GM18517 (cell line): ENCODE results near the gene CXCL11.
"Not testable (repeated sequence)": the region's sequence is repeated elsewhere in the genome, so short reads cannot be mapped to it uniquely, and the experiment has no call there.

ENCODE experiments used
- ATAC-seq: cut with Tn5 transposase; IDR thresholded peaks from one replicate; pipeline ENCODE4 v1.9.1; 2021; ENCODE audit warnings: mild to moderate bottlenecking, moderate library complexity; ENCODE audit not compliant: unreplicated experiment

CXCL11 gene

GRCh38 chr4:76035799-76036380, at the start of gene CXCL11:
CXCL11 (minus strand) TSS chr4:76036070; CDS start chr4:76035987, 83 bp downstream.
- ATAC-seq, result no peak

DNA sequence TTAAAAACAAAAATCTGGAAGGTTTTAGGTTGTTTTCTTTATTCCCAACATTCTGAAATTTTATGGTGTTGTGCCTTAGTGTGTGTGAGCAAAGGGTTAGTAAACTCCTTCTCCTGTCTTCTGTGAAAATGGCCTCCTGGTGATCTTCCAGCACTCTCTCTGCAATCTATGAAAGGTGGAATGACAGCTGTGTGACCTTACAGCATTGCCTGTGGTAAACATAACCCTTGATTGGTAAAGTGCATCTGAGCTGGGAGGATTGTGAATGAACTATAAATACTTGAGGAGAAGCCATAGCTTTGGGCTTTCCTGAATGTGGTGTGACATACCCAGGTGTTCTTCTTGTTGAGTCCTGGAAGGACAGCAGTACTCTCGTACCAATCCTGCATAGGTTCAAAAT, 48.7 kb upstream of the CXCL11 start:
- ATAC-seq, result no peak

DNA sequence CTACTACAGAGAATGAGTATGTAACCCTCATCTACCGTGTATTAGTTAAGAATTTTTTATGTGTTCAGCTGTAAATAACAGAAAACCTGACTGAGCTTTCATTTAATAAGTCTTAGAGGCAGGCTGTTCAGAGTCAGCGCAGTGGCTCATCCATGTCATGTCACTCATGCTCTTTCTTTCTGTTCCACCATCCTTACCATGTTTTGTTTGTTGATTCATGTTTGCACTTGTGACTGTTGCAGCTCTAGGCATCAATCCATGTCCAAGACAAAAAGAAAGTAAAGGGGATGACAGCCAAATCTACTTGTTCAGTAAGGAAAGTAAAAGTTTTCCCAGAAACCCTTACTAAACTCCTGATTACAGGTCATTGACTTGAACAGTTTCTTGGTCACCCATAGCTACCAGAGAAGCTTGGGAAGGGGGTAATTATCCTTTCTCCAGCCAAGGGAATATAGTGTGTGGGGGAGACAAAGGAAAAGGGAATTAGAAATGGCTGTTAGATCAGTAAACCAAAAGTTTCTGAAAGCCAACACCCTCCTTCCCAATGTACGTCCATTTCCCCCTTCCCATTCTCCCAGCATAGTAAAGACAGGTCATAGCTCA, 47.6 kb upstream of the CXCL11 start:
- ATAC-seq, result no peak

DNA sequence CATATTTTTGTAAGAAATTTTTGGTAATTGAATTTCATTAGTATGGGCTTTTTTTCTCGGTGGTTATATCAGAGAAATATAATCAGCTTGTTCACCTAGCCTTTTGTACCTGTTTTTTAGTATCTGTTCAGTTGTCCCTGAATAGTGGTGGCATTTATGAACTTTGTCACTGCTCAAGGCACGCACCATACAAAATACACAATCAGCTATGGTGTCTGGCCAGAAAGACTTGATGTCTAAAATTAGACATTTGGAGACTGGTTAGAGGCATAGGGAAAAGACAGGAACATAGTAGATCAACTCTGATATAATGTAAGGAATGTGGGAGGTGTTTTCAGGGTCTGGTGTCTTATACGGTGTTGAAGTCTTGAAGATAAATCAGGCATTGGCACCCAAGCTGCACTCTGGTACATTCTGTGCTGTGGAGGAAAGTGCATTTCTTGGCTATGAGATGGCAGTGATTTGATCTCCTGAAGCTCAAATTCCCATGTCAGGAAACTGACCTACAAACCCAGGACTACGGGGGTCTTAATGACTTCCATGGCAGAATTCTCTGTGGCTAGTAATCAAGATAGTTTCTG, 42.3 kb upstream of the CXCL11 start:
- no peak for ATAC-seq

- no peak for ATAC-seq
Observed at GRCh38 chr4:76074993-76075600, 39.2 kb upstream of the CXCL11 start.

DNA sequence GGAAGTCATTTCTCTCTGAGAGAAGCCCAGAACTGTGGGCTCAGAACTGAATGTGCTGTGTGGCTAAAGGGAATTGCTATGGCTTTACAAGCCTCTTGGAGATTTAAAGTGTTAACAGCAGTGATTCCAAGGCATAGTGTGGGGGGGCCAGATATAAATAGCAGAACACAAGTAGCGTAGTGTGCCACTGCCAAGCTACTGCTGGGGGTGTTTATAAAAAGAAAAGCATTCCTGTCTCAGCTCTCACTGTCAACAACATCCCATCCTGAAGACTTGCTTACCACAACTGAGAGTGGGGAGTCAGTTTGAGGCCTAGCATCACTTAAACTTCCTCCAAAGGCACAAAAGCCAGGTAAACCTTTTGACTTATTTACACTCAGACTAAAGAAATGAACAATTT, 38.6 kb upstream of the CXCL11 start, which contains the start of gene ART3:
Gene ART3, plus strand, starts transcription at position 242 of the 400 bp plus-strand sequence. CDS start 1,181 bp downstream, outside the sequence.
- ATAC-seq, result no peak

DNA sequence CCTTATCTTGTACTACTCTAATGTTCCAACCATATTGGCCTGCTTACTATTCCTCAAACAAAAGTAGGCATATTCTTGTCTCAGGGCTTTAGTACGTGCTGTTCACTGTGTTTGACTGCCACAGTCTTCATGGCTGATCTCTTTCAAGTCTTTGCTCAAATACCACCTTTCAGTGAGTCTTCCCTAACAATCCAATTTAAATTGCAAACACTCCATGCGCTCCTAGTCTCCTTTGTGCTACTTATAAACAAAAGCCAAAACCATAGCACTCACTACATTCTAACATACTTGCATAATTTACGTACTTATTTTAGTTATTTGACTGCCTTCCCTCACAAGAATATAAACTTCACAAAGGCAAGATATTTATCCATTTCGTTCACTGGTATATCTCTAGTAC, 36.9 kb upstream of the CXCL11 start:
- no peak for ATAC-seq

DNA sequence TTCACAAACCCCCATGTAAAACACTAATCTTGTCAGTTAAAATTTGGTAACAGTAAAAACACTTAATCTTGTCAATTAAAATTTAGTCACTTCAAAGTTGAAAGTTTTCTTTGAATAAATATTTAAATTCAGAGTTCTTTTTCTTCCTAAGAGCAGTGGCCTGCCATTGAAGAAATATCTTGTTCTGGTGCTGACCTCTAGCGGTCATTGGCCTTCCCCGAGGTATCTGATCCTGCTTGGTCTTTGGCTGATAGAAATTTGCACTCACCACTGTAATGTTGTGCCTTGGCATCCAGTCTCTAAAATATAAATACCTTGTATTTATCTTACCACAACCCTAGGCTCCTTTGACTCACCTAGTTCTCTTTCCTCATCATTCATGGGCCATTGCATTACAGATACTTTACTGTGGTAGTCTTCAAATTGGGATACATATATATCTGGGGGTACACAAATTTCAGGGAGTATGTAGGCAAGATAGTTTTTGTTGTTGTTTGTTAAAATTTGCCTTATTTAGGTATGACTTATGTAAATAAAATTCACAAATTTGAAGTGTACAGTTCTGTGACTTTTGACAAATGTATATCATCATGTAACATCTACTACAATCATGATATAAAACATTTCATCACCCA, 31.9 kb upstream of the CXCL11 start:
- ATAC-seq, result peak; percentile 81

- no peak for ATAC-seq
Observed at GRCh38 chr4:76066546-76066945, 30.7 kb upstream of the CXCL11 start.

DNA sequence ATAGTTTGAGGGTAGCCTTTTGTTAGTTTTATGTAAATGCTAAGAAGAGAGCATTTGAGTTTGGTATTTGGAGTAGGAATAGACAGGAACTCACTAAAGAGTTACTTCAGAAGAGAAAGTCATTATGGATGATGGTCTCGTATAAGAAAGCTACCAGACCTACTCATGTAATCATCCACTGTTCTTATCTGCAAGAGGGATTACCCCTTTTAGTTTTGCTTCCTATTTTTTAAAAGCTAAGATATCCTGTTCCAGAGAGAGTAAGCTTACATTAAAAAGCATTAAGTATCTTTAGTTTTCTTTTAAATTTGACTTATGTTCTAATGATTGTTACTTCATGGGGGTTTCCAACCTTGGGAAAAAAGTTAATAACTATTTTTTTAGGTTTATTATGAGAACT, 26.1 kb upstream of the CXCL11 start:
- ATAC-seq, result no peak

- no peak for ATAC-seq
Observed at GRCh38 chr4:76061421-76061820, 25.6 kb upstream of the CXCL11 start.

- ATAC-seq, result no peak
Observed at GRCh38 chr4:76060506-76060905, 24.6 kb upstream of the CXCL11 start.

DNA sequence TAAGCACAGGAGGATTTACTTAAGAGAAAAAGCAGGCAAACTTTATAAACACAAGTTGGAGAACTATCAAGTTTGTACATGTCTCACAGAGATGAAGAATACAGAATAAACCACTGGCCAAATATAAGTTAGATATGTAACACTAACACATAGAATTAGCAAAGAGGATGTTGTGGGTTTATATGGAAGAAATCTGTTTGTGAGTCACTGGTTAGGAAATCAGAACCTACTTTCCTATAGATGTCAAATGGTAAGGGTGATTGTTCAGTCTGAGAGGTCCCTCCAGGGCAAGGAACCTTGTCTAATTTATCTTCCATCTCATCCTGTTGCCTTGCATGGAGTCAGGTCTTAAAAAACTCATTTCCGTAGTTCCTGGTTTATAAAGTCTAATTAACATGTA, 23.9 kb upstream of the CXCL11 start:
- ATAC-seq, result no peak

DNA sequence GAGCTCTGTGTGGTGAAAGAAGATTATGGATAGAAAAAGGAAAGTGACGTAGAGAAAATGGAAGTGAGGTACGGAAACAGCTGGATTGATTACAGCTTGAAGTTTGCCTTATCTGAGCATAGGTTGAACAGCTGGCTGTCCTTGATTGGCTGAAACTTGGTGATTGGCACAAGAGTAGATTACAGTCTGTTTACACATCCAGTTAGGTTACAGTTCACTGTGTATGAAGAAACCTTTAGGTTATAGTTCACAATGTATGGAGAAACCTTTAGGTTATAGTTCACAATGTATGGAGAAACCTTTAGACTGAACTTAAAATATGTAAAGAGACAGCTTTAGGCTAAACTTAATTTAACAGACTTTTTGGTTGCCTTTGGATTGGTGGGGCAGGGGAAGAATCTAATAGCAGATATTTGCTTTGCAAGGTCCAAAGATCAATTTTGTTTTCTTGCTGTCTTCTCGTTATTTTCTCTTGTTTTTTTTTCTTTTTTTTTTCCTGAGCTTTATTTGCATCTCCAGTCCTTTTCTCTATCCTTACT, 23.1 kb upstream of the CXCL11 start:
- no peak for ATAC-seq

- peak; percentile 42 for ATAC-seq
Observed at GRCh38 chr4:76058302-76058701, 22.4 kb upstream of the CXCL11 start.

DNA sequence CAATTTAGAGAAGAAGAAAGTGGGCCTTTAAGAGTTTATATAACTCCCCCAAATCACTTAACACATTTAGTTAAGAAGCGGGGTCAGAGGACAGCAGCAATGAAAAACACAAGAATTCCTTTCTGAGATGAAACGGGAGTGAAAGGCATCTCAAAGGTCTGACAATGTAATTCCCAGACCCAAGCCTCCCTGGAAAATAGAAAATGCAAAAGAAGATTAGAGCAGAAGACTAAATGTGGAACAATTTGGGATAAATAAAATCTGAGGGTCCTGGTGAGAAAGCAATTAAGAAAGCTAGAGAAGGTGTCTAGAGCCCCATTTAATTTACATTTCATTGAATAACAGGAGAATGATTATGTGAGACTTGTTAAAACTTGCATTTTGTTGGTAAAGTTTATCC, 19.6 kb upstream of the CXCL11 start:
- no peak for ATAC-seq

- peak; percentile 96 for ATAC-seq
Observed at GRCh38 chr4:76055016-76055415, 19.1 kb upstream of the CXCL11 start.

- ATAC-seq, result no peak
Observed at GRCh38 chr4:76053730-76054129, 17.9 kb upstream of the CXCL11 start.

GRCh38 chr4:76050560-76051050, 14.7 kb upstream of the CXCL11 start:
- ATAC-seq, result not testable (repeated sequence)

- ATAC-seq, result not testable (repeated sequence)
Observed at GRCh38 chr4:76049860-76050416, 14.1 kb upstream of the CXCL11 start.

- not testable (repeated sequence) for ATAC-seq
Observed at GRCh38 chr4:76044686-76045085, 8.8 kb upstream of the CXCL11 start.
